SK-N-SH treated with all-trans-retinoic acid at 6 μM for 48 hours (cell line): ENCODE measurements around the gene ABCC1.
"Not testable (repeated sequence)": the region's sequence is repeated elsewhere in the genome, so short reads cannot be mapped to it uniquely, and the experiment has no call there.

Source experiments
- ATAC-seq: fragments of 200-7000 bp; cut with Tn5 transposase; 3 replicates; pipeline ENCODE4 v1.9.1; 2020; ENCODE audit warnings: mild to moderate bottlenecking, moderate library complexity
- ARNTL ChIP-seq: fragments of 450-650 bp; formaldehyde crosslinking; IDR thresholded peaks from 2 replicates; pipeline ENCODE4 v1.5.0; 2020; ENCODE audit warnings: low read depth, mild to moderate bottlenecking, moderate library complexity, borderline replicate concordance
- BACH2 ChIP-seq: fragments of 250-450 bp; sonication (Bioruptor Pico); IDR thresholded peaks from 2 replicates; pipeline ENCODE4 v1.9.0; 2021; ENCODE audit warnings: mild to moderate bottlenecking, borderline replicate concordance
- CREB5 ChIP-seq: fragments of 250-450 bp; sonication (Bioruptor Pico); IDR thresholded peaks from 2 replicates; pipeline ENCODE4 v1.5.1; 2020; ENCODE audit warnings: low read depth, mild to moderate bottlenecking, moderate library complexity
- CSDC2 ChIP-seq: fragments of 250-450 bp; sonication (Bioruptor Pico); IDR thresholded peaks from 2 replicates; pipeline ENCODE4 v1.5.0; 2020; ENCODE audit warnings: mild to moderate bottlenecking, moderate library complexity
- CSRNP3 ChIP-seq: fragments of 250-450 bp; sonication (Bioruptor Pico); IDR thresholded peaks from 2 replicates; pipeline ENCODE4 v1.5.1; 2021; ENCODE audit warnings: mild to moderate bottlenecking, moderate library complexity
- ESRRG ChIP-seq: fragments of 250-450 bp; sonication (Bioruptor Pico); IDR thresholded peaks from 2 replicates; pipeline ENCODE4 v1.6.1; 2021; ENCODE audit warnings: mild to moderate bottlenecking
- ISL1 ChIP-seq: fragments of 250-450 bp; sonication (Bioruptor Pico); IDR thresholded peaks from 2 replicates; pipeline ENCODE4 v2.1.2; 2022; ENCODE audit warnings: mild to moderate bottlenecking, moderate library complexity
- OSR1 ChIP-seq: fragments of 250-450 bp; sonication (Bioruptor Pico); IDR thresholded peaks from 2 replicates; pipeline ENCODE4 v1.8.0; 2022; ENCODE audit warnings: moderate library complexity, mild to moderate bottlenecking, inconsistent platforms
- PATZ1 ChIP-seq: fragments of 250-450 bp; sonication (Bioruptor Pico); IDR thresholded peaks from 2 replicates; pipeline ENCODE4 v1.8.0; 2020; ENCODE audit warnings: mild to moderate bottlenecking, moderate library complexity, borderline replicate concordance
- POU6F1 ChIP-seq: fragments of 250-450 bp; sonication (Bioruptor Pico); IDR thresholded peaks from 2 replicates; pipeline ENCODE4 v1.8.0; 2021; ENCODE audit warnings: low read depth, mild to moderate bottlenecking, moderate library complexity, borderline replicate concordance
- PPARA ChIP-seq: fragments of 250-450 bp; sonication (Bioruptor Pico); IDR thresholded peaks from 2 replicates; pipeline ENCODE4 v1.5.0; 2020; ENCODE audit warnings: mild to moderate bottlenecking, borderline replicate concordance
- RARB ChIP-seq: fragments of 250-450 bp; sonication (Bioruptor Pico); IDR thresholded peaks from 2 replicates; pipeline ENCODE4 v1.8.0; 2021; ENCODE audit warnings: mild to moderate bottlenecking, moderate library complexity
- SNAI2 ChIP-seq: fragments of 250-450 bp; sonication (Bioruptor Pico); IDR thresholded peaks from 2 replicates; pipeline ENCODE4 v1.5.0; 2020; ENCODE audit warnings: mild to moderate bottlenecking, moderate library complexity
- TCF4 ChIP-seq: fragments of 250-450 bp; sonication (Bioruptor Pico); IDR thresholded peaks from 2 replicates; pipeline ENCODE4 v1.8.0; 2021; ENCODE audit warnings: mild to moderate bottlenecking, moderate library complexity, borderline replicate concordance
- TOX ChIP-seq: fragments of 250-450 bp; sonication (Bioruptor Pico); IDR thresholded peaks from 2 replicates; pipeline ENCODE4 v1.8.0; 2021; ENCODE audit warnings: mild to moderate bottlenecking, moderate library complexity, borderline replicate concordance
- TSHZ2 ChIP-seq: fragments of 250-450 bp; sonication (Bioruptor Pico); IDR thresholded peaks from 2 replicates; pipeline ENCODE4 v1.5.0; 2020; ENCODE audit warnings: mild to moderate bottlenecking, moderate library complexity
- ZC3H10 ChIP-seq: fragments of 250-450 bp; sonication (Bioruptor Pico); IDR thresholded peaks from 2 replicates; pipeline ENCODE4 v1.5.1; 2021; ENCODE audit warnings: mild to moderate bottlenecking, moderate library complexity
- ZFP3 ChIP-seq: fragments of 250-450 bp; sonication (Bioruptor Pico); IDR thresholded peaks from 2 replicates; pipeline ENCODE4 v1.5.0; 2020; ENCODE audit warnings: mild to moderate bottlenecking, moderate library complexity
- ZFP30 ChIP-seq: fragments of 450-650 bp; formaldehyde crosslinking; IDR thresholded peaks from 2 replicates; pipeline ENCODE4 v1.5.0; 2022; ENCODE audit warnings: mild to moderate bottlenecking, moderate library complexity
- ZNF565 ChIP-seq: fragments of 450-650 bp; formaldehyde crosslinking; conservative IDR thresholded peaks from 2 replicates; pipeline ENCODE4 v1.5.0; 2020; ENCODE audit warnings: low read depth, mild to moderate bottlenecking, moderate library complexity
- ZNF70 ChIP-seq: fragments of 450-650 bp; formaldehyde crosslinking; IDR thresholded peaks from 2 replicates; pipeline ENCODE4 v1.5.0; 2020; ENCODE audit warnings: mild to moderate bottlenecking, moderate library complexity
- ZNF8 ChIP-seq: fragments of 450-650 bp; formaldehyde crosslinking; IDR thresholded peaks from 2 replicates; pipeline ENCODE4 v1.5.0; 2020; ENCODE audit warnings: mild to moderate bottlenecking, moderate library complexity

Gene ABCC1

GRCh38 chr16:16147316-16147999, 198.0 kb downstream of the ABCC1 start:
- no peak for TF ChIP-seq CSRNP3 (CRISPR knock-in tag)
- no peak for TF ChIP-seq POU6F1
- TF ChIP-seq, all 23 proteins: peak for 0
- ATAC-seq: no peak

- not testable (repeated sequence) for ATAC-seq
These were observed 198.7 kb downstream of the ABCC1 start for GRCh38 chr16:16148000-16148599.

- no peak for ATAC-seq
- TF ChIP-seq ISL1 (CRISPR knock-in tag): no peak
- no peak for TF ChIP-seq SNAI2 (CRISPR knock-in tag)
- no peak for TF ChIP-seq PPARA
- no peak for TF ChIP-seq ZC3H10 (CRISPR knock-in tag)
- no peak for TF ChIP-seq TSHZ2 (CRISPR knock-in tag)
- TF ChIP-seq ARNTL: no peak
- TF ChIP-seq OSR1 (CRISPR knock-in tag): no peak
- TF ChIP-seq ESRRG (CRISPR knock-in tag): no peak
- no peak for TF ChIP-seq TCF4 (CRISPR knock-in tag)
- no peak for TF ChIP-seq ZFP30 (CRISPR knock-in tag)
- no peak for TF ChIP-seq ZNF8
- TF ChIP-seq ZNF70 (CRISPR knock-in tag): no peak
- no peak for TF ChIP-seq PATZ1 (CRISPR knock-in tag)
- TF ChIP-seq CREB5: no peak
- TF ChIP-seq CSDC2 (CRISPR knock-in tag): no peak
- no peak for TF ChIP-seq BACH2 (CRISPR knock-in tag)
- TF ChIP-seq ZFP3 (CRISPR knock-in tag): no peak
- TF ChIP-seq RARB (CRISPR knock-in tag): no peak
These were observed 199.3 kb downstream of the ABCC1 start for GRCh38 chr16:16148755-16149154.

GRCh38 chr16:16149710-16150116, 200.3 kb downstream of the ABCC1 start:
- no peak for ATAC-seq
- TF ChIP-seq TOX (CRISPR knock-in tag) (no peak), TCF4 (CRISPR knock-in tag) (no peak), ZNF565 (CRISPR knock-in tag) (no peak), CSDC2 (CRISPR knock-in tag) (no peak), ZC3H10 (CRISPR knock-in tag) (no peak), ISL1 (CRISPR knock-in tag) (no peak), ZFP3 (CRISPR knock-in tag) (no peak), SNAI2 (CRISPR knock-in tag) (no peak), OSR1 (CRISPR knock-in tag) (no peak), BACH2 (CRISPR knock-in tag) (no peak), RARB (CRISPR knock-in tag) (no peak)
- TF ChIP-seq, all 23 proteins: peak for 0
